HG03558 (cell line): ENCODE results near the gene ZNF254.

ENCODE experiments used
- ATAC-seq: cut with Tn5 transposase; IDR thresholded peaks from one replicate; pipeline ENCODE4 v1.9.1; 2021; ENCODE audit warnings: moderate number of reproducible peaks; ENCODE audit not compliant: unreplicated experiment; ENCODE audit errors: extremely low read depth

Gene ZNF254

GRCh38 chr19:24178207-24178606, 91.2 kb downstream of the ZNF254 start:
- no peak for ATAC-seq
